ENCODE measurements around the gene KCNK1.
"Not testable (repeated sequence)": the region's sequence is repeated elsewhere in the genome, so short reads cannot be mapped to it uniquely, and the experiment has no call there.

Gene KCNK1

GRCh38 chr1:233668146-233668724, 54.3 kb downstream of the KCNK1 start:
- peak; percentile 74 for DNase-seq (ENCODE audit: extremely low read depth, low read depth)
- no peak for TF ChIP-seq CTCF (IDR thresholded peaks at IDR 0.05; ENCODE audit: low read depth, low read length, missing control alignments)
- no peak overlapping the region for H3K4me3 ChIP-seq (replicated peaks; ENCODE audit: low read depth, low read length)

GRCh38 chr1:233668725-233669294, 54.9 kb downstream of the KCNK1 start:
- DNase-seq (ENCODE audit: extremely low read depth, low read depth), result peak; percentile 66
- no peak for TF ChIP-seq CTCF (IDR thresholded peaks at IDR 0.05; ENCODE audit: low read depth, low read length, missing control alignments)

GRCh38 chr1:233670363-233670762, 56.5 kb downstream of the KCNK1 start:
- not testable (repeated sequence) for H3K4me3 ChIP-seq (replicated peaks; ENCODE audit: low read depth, low read length); DNase-seq (ENCODE audit: extremely low read depth, low read depth)

More at GRCh38 chr1:233668725-233669294, 54.9 kb downstream of the KCNK1 start:
- no peak overlapping the region for H3K4me3 ChIP-seq (replicated peaks; ENCODE audit: low read depth, low read length)

- no peak for TF ChIP-seq CTCF (IDR thresholded peaks at IDR 0.05; ENCODE audit: low read depth, low read length, missing control alignments)
- DNase-seq (ENCODE audit: extremely low read depth, low read depth), result no peak
- H3K4me3 ChIP-seq (replicated peaks; ENCODE audit: low read depth, low read length), result no peak overlapping the region
These were observed 57.4 kb downstream of the KCNK1 start for GRCh38 chr1:233671286-233671685.

GRCh38 chr1:233672732-233673131, 58.8 kb downstream of the KCNK1 start:
- TF ChIP-seq CTCF (IDR thresholded peaks at IDR 0.05; ENCODE audit: low read depth, low read length, missing control alignments), result no peak
- no peak for DNase-seq (ENCODE audit: extremely low read depth, low read depth)
- H3K4me3 ChIP-seq (replicated peaks; ENCODE audit: low read depth, low read length), result no peak overlapping the region

- H3K4me3 ChIP-seq (replicated peaks; ENCODE audit: low read depth, low read length), result no peak overlapping the region
- no peak for TF ChIP-seq CTCF (IDR thresholded peaks at IDR 0.05; ENCODE audit: low read depth, low read length, missing control alignments)
- no peak for DNase-seq (ENCODE audit: extremely low read depth, low read depth)
These were observed 59.5 kb downstream of the KCNK1 start for GRCh38 chr1:233673261-233673946.

GRCh38 chr1:233673947-233674431, 60.1 kb downstream of the KCNK1 start:
- H3K4me3 ChIP-seq (replicated peaks; ENCODE audit: low read depth, low read length), result no peak overlapping the region
- no peak for DNase-seq (ENCODE audit: extremely low read depth, low read depth)

More at GRCh38 chr1:233673947-233674431, 60.1 kb downstream of the KCNK1 start:
- TF ChIP-seq CTCF (IDR thresholded peaks at IDR 0.05; ENCODE audit: low read depth, low read length, missing control alignments), result no peak
